ENCODE data around the gene SRRM4. TPM values are rescaled to one million over a fixed set of nuclear protein-coding genes. Genes with fewer than 3 reads are reported as not detected.

The SRRM4 gene
- total and polyA plus RNA-seq, 4 donors: not detected

GRCh38 chr12:118970856-118971255 lies 10.5 kb upstream of the SRRM4 start (continued):
- no peak for TF ChIP-seq CTCF (IDR thresholded peaks at IDR 0.05; ENCODE audit: low read depth, low read length, missing input control)

DNA sequence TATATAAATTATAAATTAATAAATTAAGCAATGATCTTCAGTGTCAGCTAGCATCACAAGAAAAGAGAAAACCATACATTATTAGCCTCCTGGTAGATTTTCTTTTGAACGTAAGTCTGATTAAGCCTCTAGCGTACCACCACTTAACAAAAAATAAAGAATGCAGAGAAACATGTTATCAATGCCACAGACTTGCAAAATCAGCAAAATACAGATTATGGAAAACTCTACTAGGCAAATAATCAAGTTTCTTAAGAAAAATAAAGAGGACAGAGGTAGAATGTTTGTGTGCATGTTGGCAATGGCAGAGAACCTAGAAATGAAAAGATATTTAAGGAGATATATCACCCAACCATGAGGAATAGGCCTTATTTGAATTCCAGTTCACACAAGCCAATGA lies 8.4 kb upstream of the SRRM4 start:
- H3K9ac ChIP-seq (ENCODE audit: low read depth in 1 of 2, low read length in 2 of 2): no peak overlapping the region
- no peak overlapping the region for H3K4me3 ChIP-seq (ENCODE audit: low read depth in 1 of 3, low read length in 3 of 3)
- DNase-seq (ENCODE audit: low spot score): no peak
- no peaks in the 10 kb centered on the region for H3K9me3 ChIP-seq (ENCODE audit: control insufficient read depth in 4 of 4, low read length in 3 of 4)
- H3K4me1 ChIP-seq (ENCODE audit: control insufficient read depth in 4 of 4, insufficient read depth in 4 of 4, low read length in 3 of 4): no peaks in the 10 kb centered on the region
- peaks cover 0 to 20% (median 1%) of the 10 kb centered on the region in 4 donors for H3K27me3 ChIP-seq (ENCODE audit: control insufficient read depth in 4 of 4, insufficient read depth in 4 of 4, low read length in 3 of 4)
- H3K27ac ChIP-seq (ENCODE audit: low read depth in 1 of 2, low read length in 2 of 2): no peak overlapping the region
- 84% methylated on average over 2 of the region's 2 CpGs for WGBS
- H3K36me3 ChIP-seq (ENCODE audit: control insufficient read depth in 4 of 4, insufficient read depth in 3 of 4, low read depth in 1 of 4, low read length in 3 of 4): no peaks in the 10 kb centered on the region
- TF ChIP-seq RXRA (IDR thresholded peaks at IDR 0.05) (no peak), NR2F2 (IDR thresholded peaks at IDR 0.05) (no peak), FOXA1 (IDR thresholded peaks at IDR 0.05) (no peak), HNF4A (conservative IDR thresholded peaks at IDR 0.05) (no peak), RAD21 (IDR thresholded peaks at IDR 0.05) (no peak), ZBTB33 (IDR thresholded peaks at IDR 0.05) (no peak), EGR1 (IDR thresholded peaks at IDR 0.05; ENCODE audit: low read depth in 2 of 2) (no peak), JUND (IDR thresholded peaks at IDR 0.05) (no peak), GABPA (IDR thresholded peaks at IDR 0.05 in 1 of 2, conservative IDR thresholded peaks at IDR 0.05 in 1 of 2) (no peak), TAF1 (conservative IDR thresholded peaks at IDR 0.05) (no peak), HNF4G (IDR thresholded peaks at IDR 0.05) (no peak), FOXA2 (IDR thresholded peaks at IDR 0.05) (no peak)
- TF ChIP-seq, protein P1, sequence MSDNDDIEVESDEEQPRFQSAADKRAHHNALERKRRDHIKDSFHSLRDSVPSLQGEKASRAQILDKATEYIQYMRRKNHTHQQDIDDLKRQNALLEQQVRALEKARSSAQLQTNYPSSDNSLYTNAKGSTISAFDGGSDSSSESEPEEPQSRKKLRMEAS (IDR thresholded peaks at IDR 0.05): no peak
- TF ChIP-seq, protein P2, sequence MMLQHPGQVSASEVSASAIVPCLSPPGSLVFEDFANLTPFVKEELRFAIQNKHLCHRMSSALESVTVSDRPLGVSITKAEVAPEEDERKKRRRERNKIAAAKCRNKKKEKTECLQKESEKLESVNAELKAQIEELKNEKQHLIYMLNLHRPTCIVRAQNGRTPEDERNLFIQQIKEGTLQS (IDR thresholded peaks at IDR 0.05): no peak

DNA sequence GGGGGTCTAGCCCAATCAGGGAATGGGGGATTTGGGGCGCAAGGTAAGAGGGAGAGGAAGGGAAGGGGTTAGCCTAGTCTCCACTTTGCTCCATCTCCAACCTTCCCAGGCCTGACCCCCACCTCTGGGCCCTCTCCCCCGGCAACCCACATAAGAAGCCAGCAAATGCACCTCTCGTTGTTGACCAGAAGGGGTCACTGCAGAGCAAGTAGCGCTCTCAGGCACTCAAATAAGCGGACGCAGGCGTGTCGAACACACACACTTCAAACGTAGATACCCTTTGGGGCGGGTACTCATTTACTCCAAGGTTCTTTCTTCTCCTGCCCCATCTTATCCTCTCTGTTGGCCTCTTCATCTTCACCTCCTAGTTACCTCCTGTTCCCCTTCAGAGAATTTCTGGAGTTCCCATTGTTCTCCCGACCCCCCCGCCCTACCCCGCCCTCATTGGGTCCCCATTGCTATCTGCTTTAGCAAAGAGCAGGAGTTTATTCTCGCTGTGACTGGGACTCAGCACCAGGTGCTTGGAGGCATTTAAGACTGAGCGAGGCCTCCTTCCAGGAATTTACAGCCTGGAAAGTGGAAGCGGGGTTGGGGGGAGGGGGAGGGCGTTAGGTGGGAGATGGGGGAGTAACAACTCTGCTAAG lies 1.5 kb upstream of the SRRM4 start:
- TF ChIP-seq CTCF (IDR thresholded peaks at IDR 0.05; ENCODE audit: low read depth, low read length, missing input control): peak; percentile 69
- no peak for TF ChIP-seq EGR1 (IDR thresholded peaks at IDR 0.05; ENCODE audit: low read depth in 2 of 2)
- peak; percentile 80 to 81 for TF ChIP-seq RAD21 (IDR thresholded peaks at IDR 0.05)
- DNase-seq (ENCODE audit: low spot score): peak; percentile 47
- Histone ChIP-seq H3K27ac (ENCODE audit: low read depth in 1 of 2, low read length in 2 of 2) (no peak overlapping the region), H3K9me3 (ENCODE audit: control insufficient read depth in 4 of 4, low read length in 3 of 4) (no peaks in the 10 kb centered on the region), H3K4me3 (ENCODE audit: low read depth in 1 of 3, low read length in 3 of 3) (no peak overlapping the region), H3K4me1 (ENCODE audit: control insufficient read depth in 4 of 4, insufficient read depth in 4 of 4, low read length in 3 of 4) (peaks cover 0 to 3% (median 1%) of the 10 kb centered on the region in 4 donors), H3K36me3 (ENCODE audit: control insufficient read depth in 4 of 4, insufficient read depth in 3 of 4, low read depth in 1 of 4, low read length in 3 of 4) (no peaks in the 10 kb centered on the region), H3K9ac (ENCODE audit: low read depth in 1 of 2, low read length in 2 of 2) (no peak overlapping the region), H3K27me3 (ENCODE audit: control insufficient read depth in 4 of 4, insufficient read depth in 4 of 4, low read length in 3 of 4) (peaks cover 0 to 16% (median 10%) of the 10 kb centered on the region in 4 donors)
- 2% methylated on average over 17 of the region's 17 CpGs for WGBS

Data from liver (tissue), 9 donors.